ENCODE data around the gene CPNE4.

Gene CPNE4

GRCh38 chr3:131547585-131547984 lies 487.2 kb downstream of the CPNE4 start:
- DNase-seq (ENCODE audit: extremely low read depth in 1 of 2, low read depth in 1 of 2) = no peak

DNA sequence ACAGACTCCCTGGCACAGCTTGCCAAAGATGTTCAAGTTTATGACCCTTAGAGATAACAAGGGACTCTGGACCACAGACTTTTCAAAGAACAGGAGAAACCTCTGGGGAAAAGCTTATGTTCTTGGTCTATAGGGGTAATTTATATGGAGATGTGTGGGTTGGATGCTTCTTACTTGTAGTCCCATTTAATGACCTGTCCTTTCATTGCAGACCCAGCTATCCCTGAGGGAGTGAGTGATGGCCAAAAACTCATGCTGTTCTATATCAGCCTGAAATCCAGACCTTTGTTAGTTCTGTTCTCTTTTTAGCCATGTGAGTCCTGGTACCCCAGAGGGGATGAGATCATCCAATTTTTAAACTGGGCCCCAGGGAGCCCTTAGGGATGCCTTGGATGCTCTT lies 488.4 kb downstream of the CPNE4 start:
- no peak for DNase-seq (ENCODE audit: extremely low read depth in 1 of 2, low read depth in 1 of 2)

- DNase-seq (ENCODE audit: extremely low read depth in 1 of 2, low read depth in 1 of 2) = no peak
These were observed 490.3 kb downstream of the CPNE4 start for GRCh38 chr3:131544557-131544956.

- no peak for DNase-seq (ENCODE audit: extremely low read depth in 1 of 2, low read depth in 1 of 2)
These were observed 491.1 kb downstream of the CPNE4 start for GRCh38 chr3:131543714-131544113.

DNA sequence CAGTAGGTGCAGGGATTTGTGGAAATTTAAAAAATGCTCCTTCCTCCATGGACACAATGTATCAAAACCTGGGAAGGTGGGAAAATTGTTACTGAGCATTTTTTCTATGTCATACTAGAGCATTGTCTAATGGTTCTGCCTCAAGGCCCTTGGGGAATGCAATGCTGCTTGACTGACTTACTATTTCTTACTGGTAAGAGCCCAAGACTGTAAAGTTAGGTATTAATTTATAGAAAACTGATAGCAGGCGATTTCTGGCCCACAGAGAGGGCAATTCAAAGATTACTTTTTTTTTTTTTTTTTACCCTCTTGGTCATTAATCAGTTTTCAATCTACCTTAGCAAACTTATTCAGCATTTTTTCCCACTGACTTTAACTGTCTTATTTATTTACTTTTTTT lies 493.5 kb downstream of the CPNE4 start:
- no peak for DNase-seq (ENCODE audit: extremely low read depth in 1 of 2, low read depth in 1 of 2)

DNA sequence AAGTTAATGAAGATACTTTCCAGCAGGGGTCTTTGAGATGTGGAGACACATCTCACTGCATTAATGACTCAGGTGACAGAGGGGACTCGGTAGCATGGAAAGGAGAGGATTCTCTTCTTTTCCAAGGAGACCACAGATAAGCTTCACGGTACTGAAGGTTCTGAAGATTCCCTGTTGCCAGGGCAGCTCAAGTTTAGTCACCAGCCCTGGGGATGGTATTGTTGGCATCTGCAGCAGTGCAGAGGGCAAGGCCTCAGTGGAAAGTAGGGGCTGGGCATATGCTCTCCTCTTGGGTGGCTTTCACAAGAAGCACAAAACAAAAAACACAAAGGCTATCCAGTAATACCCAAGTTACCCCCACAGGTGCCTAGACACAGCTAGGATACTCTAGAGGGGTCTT lies 494.0 kb downstream of the CPNE4 start:
- no peak for DNase-seq (ENCODE audit: extremely low read depth in 1 of 2, low read depth in 1 of 2)

- no peak for DNase-seq (ENCODE audit: extremely low read depth in 1 of 2, low read depth in 1 of 2)
These were observed 494.7 kb downstream of the CPNE4 start for GRCh38 chr3:131540143-131540542.

DNA sequence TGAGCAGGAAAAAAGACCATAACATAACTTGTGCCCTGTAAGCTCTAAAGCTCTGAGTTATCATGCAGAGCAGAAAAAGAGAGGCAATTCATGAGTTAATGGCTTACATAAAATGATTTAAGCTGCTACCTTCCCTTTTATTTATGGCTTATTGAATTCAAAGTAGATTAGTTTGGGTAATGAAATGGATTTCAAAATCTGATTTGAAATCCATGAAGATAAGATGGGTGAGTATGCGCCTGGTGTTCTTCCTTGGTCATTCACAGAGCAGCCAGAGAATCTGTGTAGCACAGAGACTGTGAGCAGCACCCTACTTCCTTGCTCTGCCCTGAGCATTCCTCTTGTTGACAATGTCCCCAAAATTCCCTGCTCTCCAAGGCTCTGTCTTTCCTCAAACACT lies 495.8 kb downstream of the CPNE4 start:
- no peak for DNase-seq (ENCODE audit: extremely low read depth in 1 of 2, low read depth in 1 of 2)

DNA sequence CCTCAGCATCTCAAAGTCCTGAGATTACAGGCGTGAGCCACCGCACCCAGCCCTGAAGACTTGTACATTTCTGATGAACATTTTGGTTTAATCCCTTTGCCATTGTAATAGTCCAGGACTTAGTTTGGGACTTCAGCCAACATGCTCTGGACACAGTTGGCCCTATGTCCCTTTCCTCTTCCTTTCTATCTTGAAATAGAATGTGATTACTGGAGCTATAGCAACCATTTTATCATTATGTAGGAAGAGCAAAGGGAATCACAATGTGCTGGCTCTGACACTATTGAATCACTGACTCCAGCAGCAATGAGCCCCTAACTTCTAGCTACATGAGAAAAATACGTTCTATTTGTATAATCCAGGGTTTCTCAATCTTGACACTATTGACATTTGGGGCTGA lies 497.3 kb downstream of the CPNE4 start:
- no peak for DNase-seq (ENCODE audit: extremely low read depth in 1 of 2, low read depth in 1 of 2)

GRCh38 chr3:131535596-131535995 lies 499.2 kb downstream of the CPNE4 start:
- no peak for DNase-seq (ENCODE audit: extremely low read depth in 1 of 2, low read depth in 1 of 2)

DNA sequence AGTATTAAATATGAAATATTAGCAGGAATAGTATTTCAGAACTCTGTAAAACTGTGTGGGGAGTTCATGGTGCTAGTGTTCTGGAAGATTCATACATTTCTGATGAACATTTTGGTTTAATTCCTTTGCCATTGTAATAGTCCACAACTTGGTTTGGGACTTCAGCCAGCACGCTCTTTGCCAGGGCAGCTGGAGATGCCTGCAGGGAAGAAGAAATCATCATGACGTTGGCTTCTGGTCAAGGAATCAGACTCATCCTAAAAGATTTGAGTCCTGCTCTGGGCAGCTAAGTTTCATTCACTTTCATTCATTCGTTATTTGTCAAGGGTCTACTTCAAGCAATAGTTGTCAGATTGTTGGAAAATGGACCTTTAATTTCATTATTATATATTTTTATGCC lies 499.7 kb downstream of the CPNE4 start:
- DNase-seq (ENCODE audit: extremely low read depth in 1 of 2, low read depth in 1 of 2) = no peak

- no peak for DNase-seq (ENCODE audit: extremely low read depth in 1 of 2, low read depth in 1 of 2)
These were observed 502.2 kb downstream of the CPNE4 start for GRCh38 chr3:131532645-131533044.

GRCh38 chr3:131530843-131531242 lies 504.0 kb downstream of the CPNE4 start:
- no peak for DNase-seq (ENCODE audit: extremely low read depth in 1 of 2, low read depth in 1 of 2)

GRCh38 chr3:131530388-131530787 lies 504.4 kb downstream of the CPNE4 start:
- DNase-seq (ENCODE audit: extremely low read depth in 1 of 2, low read depth in 1 of 2) = no peak

GRCh38 chr3:131526801-131527347 lies 507.9 kb downstream of the CPNE4 start:
- no peak for DNase-seq (ENCODE audit: extremely low read depth in 1 of 2, low read depth in 1 of 2)

DNA sequence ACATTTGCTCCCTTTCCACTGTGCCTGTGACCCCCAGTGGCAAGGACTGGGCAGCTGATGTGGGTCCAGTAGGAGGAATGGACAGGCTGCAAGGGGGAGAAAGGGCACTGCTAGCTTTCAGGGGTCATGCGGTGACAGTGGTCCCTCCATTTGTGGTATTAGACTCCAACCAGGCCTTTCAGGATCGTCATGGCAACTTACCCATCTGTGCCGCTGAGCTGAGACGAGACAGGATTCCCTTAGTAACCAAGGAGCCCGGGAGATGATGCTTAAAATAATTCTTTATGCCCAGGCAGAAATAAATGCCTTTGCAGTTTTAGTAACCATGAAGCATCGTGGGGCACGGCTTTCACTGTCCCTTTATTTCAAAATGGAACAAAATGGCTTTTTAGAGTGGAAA lies 516.1 kb downstream of the CPNE4 start:
- DNase-seq (ENCODE audit: extremely low read depth in 1 of 2, low read depth in 1 of 2) = no peak

DNA sequence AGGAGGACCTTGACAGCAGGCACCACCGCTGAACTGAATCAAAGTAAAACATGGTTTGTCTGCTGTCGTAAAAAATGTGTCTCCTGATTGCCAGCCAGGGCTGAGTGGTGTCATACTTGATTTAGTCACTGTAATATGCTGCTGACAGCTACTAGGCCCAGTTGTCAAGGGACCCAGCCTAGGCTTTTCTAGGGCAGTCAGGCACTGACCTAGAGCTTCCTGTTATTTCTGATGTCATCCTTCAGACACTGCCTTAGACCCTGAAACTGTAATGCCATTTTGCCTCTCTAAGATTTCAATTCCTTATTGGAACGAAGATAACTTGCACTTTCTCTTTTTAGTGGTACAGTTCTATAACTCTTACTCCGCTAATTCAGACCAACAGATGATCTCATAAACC lies 529.4 kb downstream of the CPNE4 start:
- DNase-seq (ENCODE audit: extremely low read depth in 1 of 2, low read depth in 1 of 2) = no peak

DNA sequence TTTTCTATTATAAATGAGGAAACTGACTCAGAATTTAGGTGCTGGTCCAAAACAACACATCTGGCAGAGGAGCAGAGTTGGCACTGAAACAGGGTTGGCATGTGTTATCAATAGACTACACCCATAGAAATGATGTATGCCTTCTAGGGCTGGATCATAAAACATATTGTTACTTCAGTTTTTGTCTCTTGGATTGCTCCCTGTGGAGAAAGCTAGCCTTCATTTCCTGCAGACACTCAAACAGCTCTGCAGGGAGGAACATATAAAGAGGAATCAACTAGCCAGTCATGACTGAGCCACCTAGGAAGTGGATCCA lies 531.5 kb downstream of the CPNE4 start:
- no peak for DNase-seq (ENCODE audit: extremely low read depth in 1 of 2, low read depth in 1 of 2)

GRCh38 chr3:131502530-131503319 lies 532.1 kb downstream of the CPNE4 start, which contains the start of gene MRPL3:
Gene MRPL3, minus strand, starts transcription at chr3:131502971. Its CDS starts 150 bp downstream, at chr3:131502821.
- peak; percentile 62 to 69 for DNase-seq (ENCODE audit: extremely low read depth in 1 of 2, low read depth in 1 of 2)

- DNase-seq (ENCODE audit: extremely low read depth in 1 of 2, low read depth in 1 of 2) = no peak
These were observed 532.9 kb downstream of the CPNE4 start for GRCh38 chr3:131501949-131502348.

DNA sequence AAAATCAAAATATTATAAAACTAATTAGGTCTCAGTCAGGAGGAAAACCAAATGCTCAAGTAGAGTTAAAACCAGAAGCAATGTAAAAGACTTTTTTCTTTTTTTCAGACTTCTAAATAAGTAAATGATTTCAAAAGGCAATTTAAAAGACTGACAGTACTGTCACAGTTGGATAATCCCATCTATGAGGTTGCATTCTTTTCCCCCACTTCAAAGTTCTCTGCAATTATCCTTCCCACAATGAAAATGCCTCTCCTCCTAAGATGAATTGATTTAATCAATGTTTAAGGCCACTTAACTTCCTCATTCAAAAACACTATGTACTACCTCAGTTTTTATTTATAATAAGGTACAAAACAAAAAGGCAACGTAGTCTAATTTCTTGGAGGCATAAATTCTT lies 540.1 kb downstream of the CPNE4 start:
- no peak for DNase-seq (ENCODE audit: extremely low read depth in 1 of 2, low read depth in 1 of 2)

- DNase-seq (ENCODE audit: extremely low read depth in 1 of 2, low read depth in 1 of 2) = no peak
These were observed 543.0 kb downstream of the CPNE4 start for GRCh38 chr3:131491775-131492174.

GRCh38 chr3:131491084-131491483 lies 543.7 kb downstream of the CPNE4 start:
- no peak for DNase-seq (ENCODE audit: extremely low read depth in 1 of 2, low read depth in 1 of 2)

Data from activated CD8-positive, alpha-beta memory T cell treated with anti-CD3 and anti-CD28 coated beads for 1 hour (primary cell).